Raji (cell line): ENCODE results near the gene SARM1.

ENCODE experiments used
- POLR2A ChIP-seq: IDR thresholded peaks from 2 replicates; pipeline ENCODE4 v1.6.1; 2011; ENCODE audit warnings: low read depth, low read length, control low read depth; ENCODE audit not compliant: insufficient read depth

Gene SARM1

GRCh38 chr17:28395968-28396367, 24.5 kb downstream of the SARM1 start:
- no peak for TF ChIP-seq POLR2A

DNA sequence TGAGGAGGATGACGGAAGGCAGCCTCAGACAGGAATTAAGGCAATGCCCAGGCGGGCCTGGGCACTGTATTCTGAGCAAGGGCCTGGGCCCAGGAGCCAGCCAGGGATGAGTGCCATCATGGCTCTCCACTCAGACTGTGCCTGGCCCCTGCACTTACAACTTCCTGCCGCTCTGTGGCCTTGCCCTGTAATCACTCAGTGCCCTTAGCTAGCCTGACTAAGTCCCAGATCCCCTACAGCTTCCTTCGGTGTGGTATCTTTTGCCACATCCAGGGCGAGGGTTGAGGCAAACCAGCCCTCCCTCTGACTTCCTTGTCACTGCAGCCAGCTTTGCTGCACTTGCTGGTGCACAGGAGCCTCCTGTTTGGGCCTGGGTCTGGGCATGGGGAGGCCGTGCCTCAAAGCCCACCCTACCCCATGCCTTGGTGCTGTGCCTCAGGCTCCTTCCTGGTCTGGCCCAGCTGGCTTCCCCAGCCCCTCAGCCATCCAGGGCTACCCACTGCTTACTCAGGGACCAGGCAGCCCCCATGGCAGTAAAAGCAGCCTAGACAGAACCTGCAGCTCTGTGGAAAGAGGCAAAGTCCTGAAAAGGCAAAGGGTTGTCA, 25.2 kb downstream of the SARM1 start:
- no peak for TF ChIP-seq POLR2A

- no peak for TF ChIP-seq POLR2A
Observed at GRCh38 chr17:28397275-28397674, 25.8 kb downstream of the SARM1 start.

DNA sequence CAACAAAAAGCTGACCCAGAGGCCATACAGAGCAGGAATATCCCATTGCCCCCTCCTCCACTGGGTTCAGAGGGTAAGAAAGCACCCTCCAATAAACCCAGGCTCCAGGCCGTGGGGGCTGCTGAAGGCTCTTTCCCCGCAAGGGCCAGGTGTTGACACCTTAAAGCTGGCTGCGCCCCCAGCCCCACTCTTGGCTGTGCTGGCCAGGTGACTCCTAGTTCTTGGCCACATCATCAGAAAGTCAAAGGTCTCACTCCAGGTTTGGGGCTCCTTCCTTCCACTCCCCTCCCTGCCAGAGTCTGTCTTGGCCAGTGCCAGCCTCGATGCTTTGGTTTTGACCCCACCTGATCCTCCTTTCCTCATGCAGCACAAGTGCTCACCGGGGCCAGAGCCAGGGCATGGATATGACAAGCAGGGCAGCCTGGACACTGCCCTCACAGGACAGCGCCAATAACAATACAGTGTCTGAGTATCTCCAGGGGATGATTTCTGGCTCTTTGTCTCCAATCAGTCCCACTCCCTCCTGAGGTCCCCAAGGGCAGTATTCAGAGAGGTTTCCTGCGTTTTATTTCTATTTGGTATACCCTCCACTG, 26.3 kb downstream of the SARM1 start:
- TF ChIP-seq POLR2A: no peak

- TF ChIP-seq POLR2A: no peak
Observed at GRCh38 chr17:28398280-28398981, 26.9 kb downstream of the SARM1 start.

DNA sequence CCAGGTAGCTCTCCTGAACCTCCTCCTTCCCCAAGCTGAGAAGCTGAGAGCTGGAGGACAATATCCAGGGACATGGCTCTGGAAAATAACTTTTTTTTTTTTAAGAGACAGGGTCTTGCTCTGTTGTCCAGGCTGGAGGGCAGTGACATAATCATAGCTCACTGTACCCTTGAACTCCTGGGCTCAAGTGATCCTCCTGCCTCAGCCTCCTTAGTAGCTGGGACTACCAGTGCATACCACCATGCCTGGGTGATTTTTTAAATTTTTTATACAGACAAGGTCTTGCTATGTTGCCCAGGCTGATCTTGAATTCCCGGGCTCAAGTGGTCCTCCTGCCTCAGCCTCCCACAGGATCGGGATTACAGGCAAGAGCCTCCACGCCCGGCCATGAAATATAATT, 28.3 kb downstream of the SARM1 start:
- no peak for TF ChIP-seq POLR2A

DNA sequence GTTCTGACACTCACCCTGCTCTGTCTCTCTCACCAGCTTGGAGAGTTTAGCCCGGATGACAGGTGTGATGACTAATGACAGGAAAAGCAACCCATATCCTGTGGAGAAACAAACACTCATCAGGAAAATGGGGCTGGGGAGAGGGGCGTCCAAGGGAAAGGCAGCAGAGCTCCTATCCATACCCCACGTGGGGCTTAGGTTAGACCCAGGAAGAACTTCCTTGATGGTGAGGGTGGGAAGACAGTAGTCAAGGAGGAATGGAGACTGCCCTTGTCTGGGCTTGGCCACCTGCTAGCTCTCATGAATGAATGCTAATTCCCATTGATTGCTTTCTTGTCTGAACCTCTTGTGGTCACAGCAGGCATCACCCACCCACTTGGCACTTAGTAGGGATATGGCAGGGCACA, 30.7 kb downstream of the SARM1 start:
- 0 out of 2 replicates have a peak, but pooled peaks have one; percentile 1 for TF ChIP-seq POLR2A

DNA sequence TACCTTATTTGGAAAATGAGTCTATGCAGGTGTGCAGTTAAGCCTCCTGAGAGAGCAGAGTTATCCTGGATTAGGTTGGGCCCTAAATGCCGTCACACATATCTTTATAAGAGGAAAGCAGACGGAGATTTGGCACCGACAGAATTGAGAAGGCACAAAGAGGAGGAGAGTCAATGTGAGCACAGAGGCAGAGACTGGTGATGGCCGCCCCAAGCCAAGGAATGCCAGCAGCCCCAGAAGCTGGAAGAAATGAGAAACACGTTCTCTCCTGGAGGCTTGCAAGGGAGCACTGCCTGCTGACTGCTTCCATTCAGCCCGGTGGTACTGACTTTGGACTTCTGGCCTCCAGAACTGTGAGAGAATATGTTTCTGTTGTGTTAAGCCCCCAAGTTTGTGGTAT, 31.4 kb downstream of the SARM1 start:
- TF ChIP-seq POLR2A: no peak

GRCh38 chr17:28404007-28404406, 32.5 kb downstream of the SARM1 start:
- no peak for TF ChIP-seq POLR2A

DNA sequence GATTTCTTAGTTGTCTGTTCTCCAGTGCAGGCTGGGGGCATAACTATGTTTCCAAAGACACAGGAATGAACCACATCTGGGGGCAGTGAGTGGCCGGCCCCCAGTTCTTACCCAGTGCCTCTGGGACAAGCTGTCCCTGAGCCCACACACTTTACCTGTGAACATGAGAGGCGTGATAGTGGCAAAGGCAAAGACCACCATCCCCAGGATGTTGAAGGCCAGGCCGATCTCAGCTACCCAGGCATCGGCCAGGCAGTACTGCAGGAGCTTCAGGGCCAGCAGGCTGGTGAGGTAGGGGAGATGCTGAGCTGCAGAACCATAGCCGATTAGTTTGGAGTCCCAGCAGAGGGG, 32.9 kb downstream of the SARM1 start:
- TF ChIP-seq POLR2A: no peak

DNA sequence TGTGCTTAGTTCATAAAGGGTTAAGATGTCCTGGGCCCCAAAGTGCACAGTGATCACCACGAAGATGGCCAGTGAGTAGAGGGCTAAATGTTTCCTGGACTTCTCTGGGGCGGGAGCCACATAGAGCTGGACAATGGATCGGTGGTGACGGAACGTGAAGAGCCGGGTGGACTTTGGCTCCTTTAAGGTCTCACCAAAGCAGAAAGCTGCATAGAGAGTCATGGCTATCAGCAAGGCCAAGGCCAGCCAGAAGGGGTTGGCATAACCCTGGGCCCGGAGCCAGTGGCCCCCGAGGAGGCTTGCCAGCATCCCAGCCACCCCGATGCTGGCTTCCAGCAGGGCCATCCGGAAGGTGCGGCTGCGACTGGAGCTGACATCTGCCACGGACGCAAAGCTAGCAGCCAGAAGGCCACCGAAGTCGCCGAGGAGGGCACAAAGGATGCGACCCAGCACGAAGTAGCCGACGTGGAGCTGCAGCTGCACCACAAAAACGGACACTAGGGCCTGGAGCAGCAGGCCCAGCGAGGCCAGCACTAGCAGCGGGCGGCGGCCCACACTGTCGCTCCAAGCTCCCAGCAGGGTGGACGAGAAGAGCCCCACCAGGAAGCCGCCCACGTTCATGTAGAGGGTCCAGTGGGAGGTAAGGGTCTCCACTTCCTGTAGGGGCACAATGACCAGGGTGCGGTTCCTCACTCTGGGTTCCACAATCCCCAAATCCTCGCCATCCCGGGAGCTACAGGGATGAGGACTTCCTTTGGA, 33.5 kb downstream of the SARM1 start:
- TF ChIP-seq POLR2A: no peak

GRCh38 chr17:28405632-28406472, 34.4 kb downstream of the SARM1 start, which contains the start of gene SLC46A1:
Gene SLC46A1, minus strand, starts transcription at chr17:28406212. Its CDS starts 98 bp downstream, at chr17:28406114.
- no peak for TF ChIP-seq POLR2A

DNA sequence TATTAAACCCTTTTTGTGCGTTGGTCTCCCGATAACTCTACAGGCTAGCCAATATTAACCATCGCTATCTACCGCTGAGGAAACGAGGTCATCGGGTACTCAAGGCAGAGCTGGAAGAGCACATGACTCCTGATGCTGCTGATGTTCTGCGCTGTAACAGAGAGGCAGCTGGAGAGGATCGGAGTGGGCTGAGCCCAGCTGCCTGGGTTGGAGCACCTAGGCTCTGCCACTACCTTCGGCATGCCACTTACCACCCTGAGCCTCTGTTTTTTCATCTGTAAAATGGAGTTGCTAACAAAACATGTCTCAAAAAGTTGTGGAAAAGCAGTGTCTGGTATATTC, 35.0 kb downstream of the SARM1 start:
- no peak for TF ChIP-seq POLR2A

DNA sequence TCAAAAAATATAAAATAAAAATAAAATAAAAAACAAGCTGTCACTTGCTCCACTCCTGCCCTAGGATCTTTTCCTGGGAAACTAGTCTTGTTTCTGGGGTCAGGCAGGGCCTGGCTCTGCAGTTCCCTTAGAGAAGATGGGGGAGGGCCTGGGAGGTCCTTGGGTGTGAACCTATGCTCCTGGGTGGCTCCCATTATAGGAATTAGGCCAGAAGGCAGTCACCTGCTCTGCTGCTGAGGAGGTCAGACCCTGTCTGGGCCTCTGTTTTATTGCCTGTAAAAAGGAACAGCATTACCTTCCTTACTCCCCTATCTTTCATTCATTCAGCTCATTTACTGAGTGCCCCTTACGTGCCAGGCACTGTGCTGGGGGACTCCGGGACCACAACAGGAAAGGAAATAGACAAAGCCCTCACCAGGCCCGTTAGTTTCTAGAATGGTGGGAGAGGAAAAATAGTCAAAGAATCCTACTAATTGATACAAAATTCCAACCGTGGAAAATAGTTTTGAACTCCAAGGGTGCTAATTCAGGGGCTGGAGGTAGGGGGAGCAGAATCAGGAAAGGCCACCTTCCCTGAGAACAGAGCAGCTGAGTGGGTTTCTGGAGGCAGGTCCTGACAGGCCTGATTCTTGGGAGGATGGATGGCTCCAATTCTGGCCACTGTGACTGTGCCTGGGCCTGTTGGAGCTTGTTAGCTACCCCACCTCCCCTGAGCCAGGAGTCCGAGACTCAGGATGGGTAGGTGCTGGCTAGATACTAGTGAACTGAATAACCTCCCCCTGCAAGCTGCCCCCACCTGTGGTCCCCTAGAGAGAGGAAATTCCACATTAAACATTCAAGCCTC, 35.9 kb downstream of the SARM1 start:
- TF ChIP-seq POLR2A: no peak
